HG03378 (cell line): ENCODE measurements around the gene CADM1.

Source experiments
- ATAC-seq: cut with Tn5 transposase; IDR thresholded peaks from one replicate; pipeline ENCODE4 v1.9.1; 2021; ENCODE audit warnings: mild to moderate bottlenecking, moderate library complexity; ENCODE audit not compliant: unreplicated experiment

Gene CADM1

DNA sequence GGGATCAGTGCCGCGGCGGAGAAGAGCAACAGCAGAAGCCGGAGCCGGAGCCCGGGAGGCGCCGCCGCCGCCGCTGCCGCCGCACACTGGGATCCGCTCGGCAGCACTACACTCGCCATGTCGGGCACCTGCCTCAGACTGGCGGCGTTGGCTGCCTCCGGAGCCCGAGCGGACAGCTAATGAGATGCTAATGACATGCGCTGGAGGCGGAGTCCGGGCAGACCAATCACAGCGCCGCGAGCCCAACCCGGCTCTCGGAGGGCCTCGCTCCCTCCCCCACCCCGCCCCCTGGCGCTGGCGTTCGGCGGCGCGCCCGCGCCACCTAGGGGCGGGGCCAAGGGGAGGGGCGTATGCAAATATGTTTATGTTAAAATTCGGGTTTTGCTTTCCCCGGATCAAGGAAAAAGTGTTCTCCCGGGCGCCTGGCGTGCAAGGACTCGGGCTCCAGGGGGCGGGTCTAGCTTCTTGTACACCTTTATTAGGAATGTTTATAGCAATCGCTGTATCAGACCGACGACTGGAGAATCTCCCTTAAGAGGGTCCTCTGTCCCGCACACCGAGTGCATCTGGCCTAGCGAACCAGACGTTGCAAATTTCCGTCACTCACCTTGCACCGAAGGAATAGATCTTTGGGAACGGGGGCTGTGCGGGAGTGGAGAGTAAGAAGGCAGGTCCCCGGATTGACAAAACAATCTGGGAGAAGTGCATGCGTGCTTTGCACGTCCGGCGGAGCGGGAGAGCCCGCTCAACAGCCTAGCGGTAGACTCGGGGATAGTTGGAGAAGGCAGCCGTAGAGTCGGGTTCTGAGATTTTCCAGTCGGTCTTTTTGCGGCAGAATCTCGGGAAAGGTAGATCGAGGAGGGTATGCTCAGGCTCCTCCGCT is at the start of gene CADM1:
Gene CADM1, minus strand, starts transcription at position 140 of the 883 bp plus-strand sequence.
- ATAC-seq, result no peak

DNA sequence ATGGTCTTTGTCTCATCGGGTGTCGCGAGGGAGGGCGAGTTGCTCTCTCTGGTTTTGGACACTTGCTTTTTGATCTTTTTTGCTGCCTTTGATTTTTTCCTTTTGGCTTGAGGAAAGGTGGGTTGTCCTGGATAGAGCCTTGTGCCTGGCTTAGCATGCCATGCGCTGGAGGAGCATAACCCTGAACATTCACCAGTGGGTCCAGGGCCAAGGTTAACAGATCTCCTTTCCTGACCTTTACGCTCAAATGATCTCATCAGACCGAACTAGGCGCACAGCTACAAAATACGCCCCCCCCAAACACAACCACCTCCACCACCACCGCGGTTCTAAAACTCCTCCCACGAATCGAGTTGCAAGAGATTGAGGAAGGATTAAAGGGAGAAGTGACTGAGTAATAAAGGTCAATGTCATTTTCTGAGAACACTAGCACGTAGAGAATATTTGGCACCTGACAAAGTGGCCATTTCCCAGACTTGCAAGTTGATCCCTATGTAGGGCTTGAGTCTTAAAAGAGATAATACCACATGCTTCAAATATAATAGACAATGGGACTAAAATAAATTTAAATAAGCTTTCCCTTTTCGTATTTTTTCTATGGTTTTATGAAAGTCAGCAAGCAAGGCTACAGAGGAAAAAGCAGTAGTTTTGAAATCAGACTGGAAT is 48.7 kb upstream of the CADM1 start:
- no peak for ATAC-seq

DNA sequence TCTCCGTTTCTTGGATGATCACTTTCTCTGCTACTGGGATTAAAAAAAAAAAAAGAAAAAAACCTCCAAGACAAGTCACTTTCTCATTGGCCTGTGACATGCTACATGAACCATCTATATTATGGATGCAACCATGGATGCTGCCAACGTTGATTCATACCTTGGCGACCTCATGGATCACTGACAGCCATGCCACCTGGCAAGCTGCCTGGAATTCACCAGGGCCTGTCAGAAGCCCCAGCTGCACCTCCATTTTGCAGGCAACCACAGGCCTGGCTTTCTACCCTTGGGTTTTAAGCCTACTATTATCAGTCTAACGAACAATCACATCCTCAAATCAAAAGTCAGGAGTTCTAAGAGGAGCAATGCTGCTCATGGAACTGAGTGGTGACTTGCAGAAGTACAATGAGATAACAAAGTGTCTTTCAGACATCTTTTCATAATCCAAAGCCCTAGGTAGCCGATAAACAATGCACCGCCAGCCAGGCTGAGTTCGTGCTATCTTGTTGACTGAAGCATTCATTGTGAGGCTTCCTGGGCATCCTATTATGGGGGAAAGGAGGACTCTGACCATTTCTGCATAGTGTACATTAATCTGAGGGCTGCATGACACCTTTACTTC is 48.0 kb upstream of the CADM1 start:
- no peak for ATAC-seq

DNA sequence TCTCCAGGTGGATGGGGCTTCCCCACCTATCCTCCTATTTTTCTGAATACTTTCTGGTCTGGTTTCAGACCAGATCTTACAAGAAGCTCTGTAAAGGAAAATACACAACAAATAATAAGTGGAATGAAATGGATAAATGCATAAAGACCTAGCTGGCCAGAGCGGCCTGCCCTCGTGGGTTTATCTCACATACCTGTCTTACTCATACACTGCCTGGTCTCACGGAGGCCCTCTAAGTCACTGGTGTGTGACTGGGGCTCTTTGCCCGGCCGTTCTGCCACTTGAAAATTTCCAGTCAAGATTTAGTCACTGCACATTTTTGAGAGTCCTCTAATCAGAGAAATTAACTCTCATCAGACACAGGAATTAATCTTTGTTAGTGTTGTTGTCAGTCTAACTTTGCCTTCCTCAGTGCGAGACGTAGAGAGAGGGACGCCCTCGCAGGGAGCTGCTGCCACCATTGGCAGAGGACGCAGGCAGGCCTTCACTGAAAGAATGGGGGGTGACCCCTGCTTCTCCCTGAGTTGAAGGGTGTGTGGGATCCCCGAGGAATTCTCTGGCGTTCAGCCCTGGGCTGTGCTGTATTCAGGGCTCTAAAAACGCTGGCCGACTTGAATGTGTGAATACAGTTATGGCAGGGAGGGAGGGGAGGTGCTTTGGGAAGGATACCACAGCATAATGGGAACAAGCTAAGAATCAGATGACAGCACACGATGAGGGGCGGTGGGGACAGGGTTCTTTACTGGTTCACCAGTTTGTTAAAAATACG is 46.3 kb upstream of the CADM1 start:
- no peak for ATAC-seq

DNA sequence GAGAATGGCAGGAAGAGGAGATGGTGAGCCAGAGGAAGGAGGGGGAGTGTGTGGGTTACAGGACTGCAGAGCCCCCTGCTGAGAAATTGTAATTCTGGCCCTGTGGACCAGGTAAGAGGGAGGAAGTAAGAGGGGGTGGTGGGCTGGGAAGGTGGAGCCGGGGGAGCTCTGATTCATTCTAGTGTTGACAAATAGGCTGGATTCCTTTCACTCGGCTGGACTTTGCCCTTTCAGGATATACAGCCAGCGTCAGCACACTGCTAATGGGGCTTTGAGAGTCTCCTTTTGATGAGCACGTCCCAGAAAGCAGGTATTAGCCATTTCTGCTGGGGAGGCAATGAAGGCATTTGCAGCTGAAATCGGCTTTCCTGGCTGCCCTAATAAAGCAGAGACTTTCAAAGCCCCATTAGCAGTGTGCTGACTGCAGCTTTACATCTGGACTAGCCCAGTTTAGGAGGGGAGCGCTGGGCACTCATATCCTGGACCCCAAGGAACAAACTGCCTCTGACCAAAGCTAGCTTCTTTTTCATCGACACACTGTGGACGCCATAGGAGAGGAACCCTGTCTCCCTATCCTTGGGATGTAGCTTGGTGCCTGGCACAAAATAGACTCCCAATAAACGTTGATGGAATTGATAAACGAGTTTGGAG is 44.8 kb upstream of the CADM1 start:
- no peak for ATAC-seq

DNA sequence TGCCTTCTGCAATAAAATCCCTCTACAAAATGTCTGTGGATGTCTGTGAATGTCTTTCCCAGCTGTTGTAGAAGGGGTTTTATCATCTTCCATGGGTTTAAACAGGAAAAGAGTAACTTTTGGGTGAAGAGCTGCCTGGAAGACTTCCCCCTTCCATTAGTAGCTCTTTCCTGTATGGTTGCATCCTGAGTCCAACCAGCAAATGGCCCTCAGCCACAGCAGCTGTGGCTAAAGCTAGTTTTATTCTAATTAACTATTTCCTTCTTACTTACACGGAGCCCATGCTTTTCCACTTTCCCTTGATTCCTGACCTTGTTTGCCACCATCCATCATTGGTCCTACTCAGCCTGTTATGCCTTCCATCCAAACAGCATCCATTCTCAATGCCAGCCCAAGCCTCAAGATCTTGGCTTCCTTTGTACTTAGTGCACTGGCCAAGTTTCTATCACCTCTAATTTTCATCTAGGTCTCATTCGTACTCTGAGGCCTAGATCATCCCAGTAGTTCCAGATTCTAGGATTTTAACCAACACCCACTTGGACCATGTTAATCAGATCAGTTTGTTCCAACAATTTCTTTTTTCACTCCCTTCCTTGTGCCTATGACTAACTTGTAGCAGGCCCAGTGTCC is 41.5 kb upstream of the CADM1 start:
- ATAC-seq, result no peak

DNA sequence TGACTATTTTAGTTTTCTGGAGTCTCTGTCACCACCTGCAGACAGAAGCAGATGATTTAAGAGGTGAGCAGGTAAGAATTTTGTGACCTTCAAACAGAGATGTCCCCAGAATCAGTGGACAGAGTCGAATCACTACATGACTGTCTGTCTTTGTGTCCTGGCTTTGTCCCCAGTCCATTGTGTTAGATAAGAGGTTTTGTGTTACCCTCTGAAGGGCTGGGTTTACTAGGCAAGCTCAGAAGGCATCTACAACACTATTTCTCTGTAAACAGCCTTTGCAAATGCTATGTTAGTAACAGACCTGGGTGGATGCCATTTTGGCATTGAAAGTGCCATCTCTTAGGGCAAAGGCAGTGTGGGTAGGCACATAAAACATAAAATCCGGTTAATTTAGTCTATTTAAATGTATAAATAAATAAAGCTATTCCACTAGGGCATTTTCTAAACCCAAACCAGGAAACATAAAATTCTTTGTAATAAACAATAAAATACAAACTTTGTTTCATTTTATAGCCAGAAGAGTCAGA is 40.3 kb upstream of the CADM1 start:
- no peak for ATAC-seq

DNA sequence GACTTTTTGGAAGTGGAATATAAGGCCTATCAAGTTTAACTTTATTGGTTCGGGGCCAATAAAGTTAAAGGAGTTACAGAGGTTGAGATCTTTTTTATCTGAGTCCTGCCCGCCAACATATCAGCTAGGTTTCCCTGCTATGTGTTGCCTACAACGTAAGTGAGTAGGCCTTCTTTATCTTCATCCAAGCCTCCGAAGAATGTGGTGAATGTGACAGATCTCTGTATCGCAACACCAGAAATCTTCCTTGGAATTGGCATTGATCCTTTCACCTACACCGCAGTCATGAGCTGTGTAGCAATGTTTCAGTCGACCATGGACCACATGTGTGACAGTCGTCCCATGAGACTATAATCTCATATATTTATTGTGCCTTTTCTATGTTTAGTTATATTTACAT is 37.3 kb upstream of the CADM1 start:
- no peak for ATAC-seq

DNA sequence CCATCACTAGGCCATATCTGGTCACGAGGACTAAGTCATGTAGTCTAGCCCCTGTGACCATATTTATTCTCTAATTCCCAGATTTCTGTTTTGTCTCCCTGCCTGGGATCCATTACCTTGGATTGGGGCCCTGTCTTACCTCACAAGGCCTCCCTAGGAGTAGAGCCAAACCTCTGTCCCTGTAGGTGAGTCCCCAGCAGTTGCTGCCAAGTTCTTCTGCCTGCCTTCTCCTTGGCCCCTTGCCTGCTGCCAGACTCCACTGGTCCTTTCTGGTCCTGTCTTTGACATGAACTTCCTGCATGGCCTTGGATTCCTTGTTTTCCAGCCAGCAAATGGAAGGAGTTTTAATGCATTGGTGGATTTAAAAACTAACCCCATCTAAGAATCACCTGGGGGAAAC is 35.6 kb upstream of the CADM1 start:
- no peak for ATAC-seq

DNA sequence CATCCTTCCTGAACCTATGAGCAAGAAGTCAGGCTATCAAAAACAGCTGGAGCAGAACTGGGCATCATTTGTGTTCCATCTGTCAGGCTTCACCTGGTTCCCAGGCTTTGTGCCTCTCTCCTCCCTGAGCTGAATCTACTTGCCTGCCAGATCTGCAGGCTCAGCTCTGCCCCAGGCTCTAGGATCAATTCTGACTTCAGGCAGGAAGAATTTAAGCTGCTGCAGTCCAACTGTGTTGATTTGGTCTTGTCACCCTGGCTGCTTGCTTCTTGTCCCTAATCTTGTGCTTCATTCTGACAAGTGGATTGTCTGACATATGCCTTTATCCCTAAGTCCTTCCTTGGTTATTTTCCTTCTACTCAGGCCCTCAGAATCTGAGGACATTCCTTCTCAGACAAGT is 31.6 kb upstream of the CADM1 start:
- no peak for ATAC-seq

DNA sequence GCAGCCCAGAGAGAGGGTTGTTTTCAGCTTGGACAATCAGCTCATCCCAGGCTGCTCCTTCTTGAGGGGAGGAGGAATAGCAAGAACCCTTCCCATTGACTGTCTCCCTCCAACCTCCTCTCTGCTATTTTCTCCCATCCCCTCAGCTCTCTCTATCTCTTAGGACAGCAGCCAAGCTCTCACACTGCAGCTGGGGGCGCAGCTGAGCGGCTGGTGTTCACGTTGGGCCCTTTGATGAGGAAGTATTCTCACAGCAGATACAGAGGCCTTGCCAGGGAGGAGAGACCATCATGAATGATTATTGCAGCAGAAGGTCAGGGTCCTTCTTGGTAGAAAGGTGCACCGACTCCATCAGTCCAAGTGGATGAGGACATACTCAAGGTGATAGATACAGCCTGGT is 26.5 kb upstream of the CADM1 start:
- no peak for ATAC-seq

DNA sequence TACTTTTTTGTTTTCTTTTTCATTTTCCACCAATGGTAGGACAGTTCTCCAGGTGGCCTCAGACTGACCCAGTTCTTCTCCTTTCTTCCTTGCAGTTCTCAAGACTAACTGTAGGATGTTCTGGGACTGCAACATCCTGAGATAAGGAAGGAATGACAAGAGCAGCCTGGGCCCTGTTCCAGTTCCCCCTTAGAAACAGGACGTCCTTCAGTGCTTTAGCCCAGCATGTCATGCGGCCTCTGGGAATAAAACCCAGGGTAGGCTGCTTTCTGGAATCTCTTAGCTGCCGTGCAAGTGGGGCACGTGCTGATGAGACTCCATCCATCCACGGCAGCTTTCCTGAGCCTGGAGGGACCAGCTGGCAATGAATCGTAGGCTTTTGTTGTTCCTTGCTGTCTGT is 24.0 kb upstream of the CADM1 start:
- ATAC-seq, result no peak

DNA sequence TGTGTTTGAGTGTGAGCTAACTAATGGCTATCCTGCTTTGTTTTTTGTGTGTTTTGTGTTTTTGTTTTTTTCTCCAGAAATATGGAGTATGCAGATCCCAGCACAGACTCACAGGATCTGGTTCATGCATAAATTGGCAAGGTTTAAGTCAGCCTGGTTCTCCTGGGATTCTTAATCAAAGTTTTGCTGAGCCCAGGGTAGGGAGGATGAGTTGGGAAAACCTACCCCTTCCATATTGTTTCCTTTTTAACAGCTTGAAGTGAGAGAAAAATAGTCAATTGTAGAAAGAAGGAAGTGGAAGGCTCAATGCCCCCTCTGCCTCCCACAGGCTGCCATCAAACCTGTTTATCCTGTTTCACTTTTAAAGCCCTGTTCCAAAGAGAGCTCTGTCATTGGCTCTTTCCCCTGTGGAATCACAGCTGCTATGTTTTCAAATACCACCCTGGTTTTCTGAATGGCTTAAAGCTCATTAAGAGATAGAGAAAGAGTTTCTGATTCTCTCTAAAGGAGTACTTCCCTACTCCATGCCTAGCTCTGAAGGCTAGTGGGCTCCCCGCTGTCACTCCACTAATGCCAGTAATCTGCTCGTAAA is 23.4 kb upstream of the CADM1 start:
- no peak for ATAC-seq

DNA sequence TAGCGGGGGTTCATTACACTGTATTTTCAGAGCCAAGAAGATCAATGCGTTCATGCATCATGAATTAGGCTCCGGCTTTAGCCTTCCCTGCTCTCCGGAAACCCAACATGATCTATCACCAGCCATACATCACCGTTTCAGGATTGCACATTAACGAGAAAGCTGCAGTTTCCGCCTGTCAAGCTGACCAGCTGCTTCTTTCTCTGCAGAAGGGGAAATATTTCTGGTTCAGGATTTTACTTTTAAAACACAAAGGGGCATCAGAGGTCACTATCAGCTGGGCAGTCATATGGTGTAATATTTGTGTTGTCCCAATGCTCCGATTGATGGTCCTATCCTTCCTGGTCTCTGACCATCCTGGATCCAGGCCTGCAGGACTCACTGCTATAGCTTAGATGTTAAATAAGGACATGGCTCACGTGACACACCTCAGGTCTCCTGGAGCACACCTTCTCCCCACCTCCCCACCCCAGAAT is 21.4 kb upstream of the CADM1 start:
- no peak for ATAC-seq

DNA sequence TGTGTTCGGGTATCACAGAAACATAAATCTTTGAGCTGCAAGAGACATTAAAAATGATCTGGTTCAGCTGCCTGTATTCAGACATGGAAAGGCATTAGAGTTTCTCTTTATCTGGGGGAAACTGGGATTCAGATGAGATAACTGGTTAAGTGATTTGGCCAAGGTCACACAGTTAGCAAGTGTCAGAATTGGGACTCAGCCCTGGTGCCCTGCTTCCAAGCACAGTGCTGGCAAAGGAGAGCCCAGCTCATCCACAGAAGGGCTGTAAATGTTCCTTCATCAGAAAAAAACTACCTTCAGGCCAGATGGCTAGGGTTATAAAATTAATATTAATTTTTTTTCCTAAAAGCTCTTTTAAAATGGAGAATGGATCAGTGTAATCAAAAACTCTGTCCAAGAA is 20.4 kb upstream of the CADM1 start:
- ATAC-seq, result no peak

DNA sequence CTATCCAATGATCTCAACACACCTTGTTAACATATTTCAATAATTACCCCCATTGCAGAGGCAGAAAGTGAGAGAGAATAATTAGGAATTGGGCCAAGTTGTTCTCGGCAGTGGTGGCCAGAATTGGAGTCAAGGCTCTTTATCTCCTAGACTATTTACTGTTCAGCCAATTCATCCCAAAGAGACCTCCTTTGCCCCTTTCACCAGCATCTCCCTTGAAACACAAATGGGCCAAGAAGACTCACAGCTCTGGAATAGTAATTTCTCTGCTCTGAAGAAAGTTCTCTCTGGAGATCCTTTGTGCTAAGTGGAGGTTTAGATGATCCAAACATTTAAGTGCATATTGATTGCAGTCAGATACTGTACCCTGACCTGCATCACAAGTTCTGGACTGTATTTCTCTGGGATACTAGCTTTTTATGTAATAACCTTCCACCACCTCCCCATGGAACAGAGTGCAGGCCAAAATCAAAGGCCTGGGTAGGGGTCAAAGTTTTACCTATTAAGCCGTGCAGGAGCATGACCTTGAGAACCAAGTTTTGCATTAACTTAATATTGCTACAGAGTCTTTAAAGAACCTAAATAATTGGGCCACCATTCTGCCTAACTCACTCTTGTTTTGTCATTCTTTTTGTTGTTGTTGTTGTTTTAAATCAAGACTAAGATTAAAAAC is 19.6 kb upstream of the CADM1 start:
- ATAC-seq, result no peak

DNA sequence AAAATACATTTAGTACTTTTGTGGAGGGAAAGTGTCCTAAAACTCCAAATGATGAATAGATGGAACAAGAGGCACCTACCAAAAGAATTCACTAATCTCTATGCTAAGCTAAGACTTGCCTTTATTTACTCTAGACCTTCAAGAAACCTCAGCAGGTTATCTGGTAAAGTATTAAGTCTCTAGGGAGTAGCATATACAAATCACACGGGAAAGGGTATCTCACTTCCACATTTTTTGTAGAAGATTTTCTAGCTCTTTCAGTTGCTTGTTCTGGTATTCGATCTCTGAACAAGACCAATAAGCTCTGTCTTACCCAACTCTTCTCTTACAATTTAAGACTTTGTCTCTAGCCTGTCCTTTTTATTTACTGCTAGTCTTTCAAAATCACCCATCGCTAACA is 18.1 kb upstream of the CADM1 start:
- peak; percentile 50 for ATAC-seq

DNA sequence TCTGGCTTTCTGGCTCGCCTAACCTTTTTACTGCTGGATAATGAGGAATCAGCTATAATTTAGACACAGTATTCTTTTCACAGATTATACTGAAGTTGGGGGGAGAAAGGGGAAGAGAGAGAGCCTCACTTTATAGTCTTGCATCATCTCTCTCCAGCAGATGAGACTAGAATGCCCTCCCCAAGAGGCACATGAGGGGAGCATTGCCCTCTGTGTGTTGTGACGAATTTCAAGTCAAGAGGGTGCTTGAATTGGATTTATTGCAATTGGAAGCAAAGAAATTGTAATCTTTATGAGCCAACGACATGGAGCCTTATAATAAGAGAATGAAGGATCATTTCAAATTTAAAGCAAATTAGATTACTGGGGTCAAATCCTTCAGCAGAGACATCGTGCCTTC is 17.6 kb upstream of the CADM1 start:
- no peak for ATAC-seq
